ENCODE results near the gene BRD1.

The BRD1 gene

DNA sequence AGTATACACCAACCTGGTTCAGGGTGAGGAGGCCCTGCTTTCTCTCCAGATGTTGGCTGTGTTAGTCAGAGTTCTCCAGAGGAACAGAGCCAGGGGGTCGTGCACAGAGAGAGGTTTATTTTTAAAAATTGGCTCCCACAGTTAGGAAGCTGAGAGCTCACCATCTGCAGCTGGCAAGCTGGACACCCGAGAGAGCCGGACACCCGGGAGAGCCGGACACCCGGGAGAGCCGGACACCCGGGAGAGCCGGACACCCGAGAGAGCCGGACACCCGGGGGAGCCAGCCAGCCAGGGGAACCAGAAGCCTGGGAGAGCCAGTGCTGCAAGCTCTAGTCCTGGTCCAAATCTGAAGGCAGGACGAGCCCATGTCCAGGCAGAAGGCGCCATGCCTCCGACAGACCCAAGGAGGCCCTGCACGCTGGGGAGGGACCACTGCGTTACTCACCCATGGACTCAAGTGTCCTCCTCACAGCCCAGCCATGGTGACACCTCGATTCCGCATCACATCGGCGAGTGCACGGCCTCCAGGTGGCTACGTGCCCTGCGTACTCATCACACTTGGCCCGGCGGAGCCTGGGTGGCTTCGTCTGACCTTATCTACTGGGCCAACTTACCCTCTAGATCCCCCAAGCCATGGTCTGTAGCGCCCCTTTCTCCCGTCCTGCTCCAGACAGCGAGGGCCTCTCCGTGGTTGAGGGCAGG lies 99.0 kb downstream of the BRD1 start:
- DNase-seq (ENCODE audit: low read depth in 2 of 2), result no peak

DNA sequence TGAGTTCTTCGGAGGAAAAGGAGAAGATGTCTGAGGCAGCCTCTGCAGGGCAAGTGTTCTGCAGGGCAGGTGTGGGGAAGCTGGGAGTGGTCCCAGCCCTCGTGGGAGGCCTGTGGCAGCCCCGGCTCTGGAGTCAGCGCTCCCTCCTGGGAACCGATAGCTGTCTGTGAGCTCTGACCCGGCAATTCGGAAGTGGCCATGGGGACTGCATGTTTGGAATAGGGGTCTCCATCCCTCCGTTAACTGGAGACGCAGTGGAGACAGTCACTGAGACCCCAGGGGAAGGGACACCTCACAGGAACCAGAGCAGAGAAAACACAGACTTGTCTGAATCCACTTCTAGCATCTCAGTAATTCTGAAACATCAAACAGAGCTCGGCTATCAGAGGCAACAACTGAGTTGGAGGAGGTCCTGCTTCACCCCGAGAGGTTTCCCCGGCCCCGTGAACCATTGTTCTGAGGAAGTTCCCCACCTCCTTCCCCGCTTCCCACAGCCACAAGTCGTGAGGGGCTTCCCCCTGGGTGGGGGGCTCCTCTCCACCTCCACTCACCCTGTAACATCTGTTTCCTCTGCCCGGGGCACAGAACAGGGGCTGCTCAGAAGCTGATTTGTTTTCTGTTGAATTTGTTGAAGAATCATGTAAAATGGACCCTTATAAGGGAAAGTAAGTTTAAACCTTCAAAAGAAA lies 99.6 kb downstream of the BRD1 start:
- DNase-seq (ENCODE audit: low read depth in 2 of 2), result no peak

DNA sequence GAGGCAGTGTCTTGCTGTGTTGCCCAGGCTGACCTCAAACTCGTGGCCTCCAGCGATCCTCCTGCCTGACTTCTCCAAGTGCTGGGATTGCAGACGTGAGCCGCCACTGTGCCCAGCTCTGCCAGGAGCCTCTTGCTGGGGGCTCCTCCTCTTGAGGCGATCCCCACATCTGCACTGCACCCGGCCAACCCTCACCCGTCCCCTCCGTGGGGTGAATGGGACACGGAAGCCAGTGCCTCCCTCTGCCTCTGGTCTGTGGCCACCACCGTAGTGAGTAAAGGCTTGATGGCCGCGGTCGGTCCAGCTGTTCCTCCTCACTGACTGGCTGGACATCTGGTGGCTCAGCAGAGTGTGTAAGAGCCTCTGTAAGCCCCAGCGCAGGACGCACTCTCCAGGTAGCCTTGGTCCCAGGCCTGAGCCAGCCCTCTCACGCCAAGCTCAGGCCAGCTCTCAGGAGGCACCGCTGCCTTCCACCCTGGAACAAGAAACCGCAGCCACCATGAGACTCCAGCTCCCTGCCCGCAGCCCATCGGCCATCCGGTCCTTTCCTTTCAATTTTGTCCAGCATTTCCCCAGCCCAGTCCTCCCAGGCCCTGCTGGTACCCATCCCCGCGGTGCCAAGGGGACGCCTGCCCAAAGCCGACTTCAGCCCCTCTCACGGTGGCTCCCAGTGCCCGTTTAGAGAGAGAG lies 100.3 kb downstream of the BRD1 start:
- DNase-seq (ENCODE audit: low read depth in 2 of 2), result no peak

DNA sequence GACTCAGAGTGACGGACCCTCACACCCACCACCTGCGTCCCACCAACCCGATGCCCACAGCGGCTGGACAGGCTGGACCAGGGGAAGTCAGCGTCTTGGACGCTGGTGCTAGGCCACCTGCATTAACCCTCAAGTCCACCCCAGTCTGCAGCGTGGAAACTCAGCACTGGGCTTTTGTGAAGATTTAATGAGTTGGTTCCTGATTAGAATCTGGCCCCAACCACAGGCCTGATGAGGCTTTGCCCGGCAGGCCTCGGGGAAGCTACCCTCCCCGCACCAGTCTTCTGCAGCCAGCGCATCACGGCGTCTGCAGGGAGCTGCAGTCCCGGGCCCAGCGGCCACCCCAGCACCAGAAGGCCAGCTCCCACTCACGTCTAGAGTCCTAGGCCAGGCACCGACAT lies 101.0 kb downstream of the BRD1 start:
- DNase-seq (ENCODE audit: low read depth in 2 of 2), result no peak

DNA sequence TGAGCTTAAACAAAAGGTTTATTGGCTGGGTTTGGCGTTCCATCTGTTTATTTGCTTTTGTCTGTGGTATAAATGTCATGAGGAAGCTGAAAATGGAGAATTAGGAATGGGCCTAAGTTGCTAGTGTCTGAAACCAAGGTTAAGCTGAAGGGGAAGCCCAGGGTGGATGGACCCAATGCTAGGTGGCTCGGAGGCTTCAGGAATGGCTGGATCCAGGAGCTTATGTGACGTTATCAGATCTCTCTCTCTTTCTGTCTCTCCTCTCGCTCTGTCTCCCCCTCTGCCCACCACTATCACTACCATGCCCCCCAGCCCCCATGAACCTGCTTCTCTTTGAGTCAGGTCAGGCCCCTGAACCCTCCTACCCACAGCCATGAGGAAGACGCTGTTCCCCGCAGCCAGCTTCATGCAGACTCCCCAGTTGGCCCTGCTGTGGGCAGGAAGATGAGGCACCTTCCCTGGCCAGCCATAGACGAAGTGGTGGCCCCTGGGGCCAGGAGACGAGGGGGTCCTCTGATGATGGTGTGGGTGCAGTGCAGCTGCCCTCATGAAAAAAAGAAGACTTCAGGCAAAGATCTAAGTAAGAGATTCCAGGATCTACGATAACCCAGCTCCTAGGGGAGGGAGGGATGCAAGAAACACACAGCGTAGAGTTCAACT lies 101.5 kb downstream of the BRD1 start:
- no peak for DNase-seq (ENCODE audit: low read depth in 2 of 2)

DNA sequence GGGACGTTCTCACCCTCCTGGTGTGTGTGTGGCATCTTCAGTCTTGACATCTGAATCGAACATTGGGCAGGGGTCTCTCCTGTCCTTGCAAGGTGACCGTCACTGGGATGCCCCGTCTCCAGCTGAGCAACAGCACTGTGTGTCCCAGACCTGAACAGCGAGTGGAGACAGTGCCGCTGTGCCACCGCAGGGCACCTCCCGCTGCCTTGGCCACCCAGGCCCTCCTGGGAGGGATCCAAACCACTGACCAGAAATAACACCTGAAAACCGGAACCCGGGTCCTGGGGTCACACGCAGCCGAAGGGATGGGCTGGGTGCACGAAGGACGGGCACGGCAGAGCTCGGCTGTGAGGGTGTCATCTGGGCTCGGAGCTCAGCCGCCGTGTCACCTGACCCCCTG lies 102.2 kb downstream of the BRD1 start:
- DNase-seq (ENCODE audit: low read depth in 2 of 2), result no peak

DNA sequence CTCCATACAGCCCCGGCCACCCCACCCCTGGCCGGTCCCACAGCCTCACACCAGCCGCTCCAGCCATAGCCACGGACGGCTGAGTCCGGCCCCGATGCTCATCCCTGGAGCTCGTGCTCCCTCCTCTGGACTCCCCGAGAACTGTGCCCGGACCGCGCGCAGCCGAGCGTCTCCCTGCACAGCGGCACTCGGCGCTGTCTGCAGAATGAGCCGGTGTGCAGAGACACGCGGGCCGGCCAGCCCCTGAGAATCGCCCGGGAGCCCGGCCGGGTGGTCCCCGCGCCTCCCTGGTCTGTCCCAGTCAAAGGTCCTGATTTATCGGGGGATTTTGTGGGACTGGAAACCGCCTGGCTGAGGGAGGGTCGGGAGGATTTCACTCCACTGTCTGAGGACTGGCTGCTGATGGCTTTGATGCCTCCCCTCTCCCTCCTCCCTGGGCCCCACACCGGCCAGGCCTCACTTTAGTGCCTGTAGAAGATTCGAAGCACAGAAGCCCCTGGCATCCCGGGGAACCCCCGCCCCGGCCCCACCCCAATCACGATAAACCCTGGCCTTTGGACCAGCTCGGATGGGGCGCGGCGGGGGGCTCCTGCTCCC lies 102.7 kb downstream of the BRD1 start:
- DNase-seq (ENCODE audit: low read depth in 2 of 2), result peak; percentile 13 to 55

DNA sequence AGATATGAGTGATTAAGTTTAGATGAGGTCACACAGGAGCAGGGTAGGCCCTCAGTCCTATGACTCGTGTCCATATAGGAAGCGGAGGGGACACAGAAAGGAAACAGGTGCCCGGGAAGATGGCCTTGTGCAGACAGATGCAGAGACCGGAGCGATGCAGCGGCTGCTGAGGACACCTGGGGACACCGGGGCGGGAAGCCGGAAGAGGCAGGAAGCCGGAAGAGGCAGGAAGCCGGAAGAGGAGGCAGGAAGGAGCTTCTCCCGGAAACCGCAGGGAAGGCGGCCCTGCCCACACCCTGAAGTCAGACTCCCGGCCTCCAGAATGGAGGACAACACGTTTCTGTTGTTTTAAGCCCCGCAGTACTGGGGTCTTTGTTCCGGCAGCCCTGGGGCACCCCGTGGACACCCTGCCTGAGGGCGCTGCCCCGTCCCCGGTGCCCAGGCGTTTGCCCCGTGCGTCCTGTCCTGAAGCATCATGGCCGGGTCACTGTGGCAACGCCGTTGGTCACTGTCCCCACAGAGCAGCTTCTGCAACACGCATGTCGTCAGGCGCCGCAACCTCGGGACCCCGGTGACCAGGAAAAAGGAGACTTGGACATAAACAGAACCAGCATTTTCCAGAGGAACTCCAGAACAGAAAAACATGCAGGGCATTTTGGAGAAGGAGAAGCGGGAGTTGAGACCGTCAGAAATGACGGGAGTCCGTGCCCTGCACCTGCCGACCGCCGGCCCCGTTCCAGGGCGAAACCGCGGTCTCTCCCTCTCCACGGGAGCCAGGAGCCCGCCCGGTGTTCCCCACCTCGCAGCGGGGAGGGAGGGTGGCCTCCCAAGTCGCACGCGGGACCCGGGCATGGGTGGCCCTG lies 103.4 kb downstream of the BRD1 start:
- DNase-seq (ENCODE audit: low read depth in 2 of 2), result no peak

DNA sequence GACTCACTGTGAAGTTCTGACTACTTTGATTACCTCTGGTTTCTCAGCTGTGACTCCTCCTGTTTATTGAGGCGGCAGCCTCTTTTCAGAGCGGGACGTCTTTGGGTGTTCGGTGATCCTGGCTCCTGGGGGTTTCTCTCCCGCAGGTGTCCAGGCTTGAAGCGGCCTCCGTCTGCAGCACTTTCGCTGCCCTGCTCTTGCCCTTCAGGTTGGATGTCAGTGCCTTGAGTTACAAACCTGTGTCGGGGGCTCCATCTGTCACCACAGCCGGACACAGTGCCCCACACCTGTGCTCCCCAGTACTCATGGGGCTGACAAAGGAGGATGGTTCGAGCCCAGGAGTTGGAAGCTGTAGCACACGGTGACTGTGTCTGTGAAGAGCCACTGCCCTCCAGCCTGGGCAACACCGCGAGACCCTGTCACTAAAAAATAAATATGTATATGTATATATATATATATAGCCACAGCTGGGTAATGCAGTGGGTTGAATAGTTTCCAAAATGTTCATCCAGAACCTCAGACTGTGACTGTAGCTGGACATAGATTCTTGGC lies 104.1 kb downstream of the BRD1 start:
- DNase-seq (ENCODE audit: low read depth in 2 of 2), result no peak

Data from stimulated activated CD8-positive, alpha-beta memory T cell treated with anti-CD3 and anti-CD28 coated beads, Interleukin-7, amount 100 ng/mL, for 1 hour (primary cell).